Measurements from ENCODE around the gene PDK1. TPM values are rescaled to one million over a fixed set of nuclear protein-coding genes. Genes with fewer than 3 reads are reported as not detected.

The PDK1 gene
- total RNA-seq, 1 experiment from 2014 or later, result 11.7 TPM

DNA sequence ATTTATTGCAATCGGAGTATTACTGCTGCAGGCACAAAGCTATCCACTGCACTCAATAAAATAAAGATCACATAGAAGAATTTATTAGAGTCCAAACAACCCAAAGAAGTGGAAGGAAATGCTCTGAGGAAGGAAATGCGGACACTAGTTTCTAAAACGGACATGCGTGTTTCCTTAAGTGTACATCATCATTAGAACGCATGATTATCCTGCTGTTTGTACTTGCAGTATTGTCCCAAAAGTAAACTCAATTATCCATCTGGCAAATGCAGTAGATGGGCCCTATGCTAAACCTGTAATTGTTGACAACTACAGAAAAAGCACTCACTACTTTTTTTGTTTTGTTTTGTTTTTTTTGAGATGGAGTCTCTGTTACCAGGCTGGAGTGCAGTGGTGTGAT, 53.6 kb downstream of the PDK1 start:
- BruUV-seq (replicated peaks), result no TSS peak
- H3K36me3 ChIP-seq (ENCODE audit: control insufficient read depth, insufficient read depth, low read length), result no peaks in the 10 kb centered on the region
- no peaks in the 10 kb centered on the region for H3K9me3 ChIP-seq (ENCODE audit: control insufficient read depth, insufficient read depth, low read depth, low read length)
- no peaks in the 10 kb centered on the region for H3K27me3 ChIP-seq (ENCODE audit: control insufficient read depth, insufficient read depth, low read length)
- in situ Hi-C loops (cut with HindIII; ENCODE audit: low pct_unique_long_range_greater_than_20kb, low sequenced_read_pairs) (no loop called here), intact Hi-C loops (cut with micrococcal nuclease; ENCODE audit: unreplicated experiment) (loop anchor here (5.0 kb wide), 1 partner anchor 63 kb away; no protein-coding TSS in a partner anchor)
- POLR2A ChIA-PET, result no interaction called here
- no peak overlapping the region for H3K4me3 ChIP-seq (ENCODE audit: low read depth in 2 of 2, low read length in 2 of 2)
- CTCF ChIA-PET, result no interaction called here
- H3K27ac ChIP-seq (ENCODE audit: low read length), result no peak overlapping the region
- ATAC-seq (no peak), DNase-seq (ENCODE audit: low read depth, low spot score) (no peak)
- no peaks in the 10 kb centered on the region for H3K4me1 ChIP-seq (ENCODE audit: control insufficient read depth, insufficient read depth, low read length)
- TF ChIP-seq, protein P1, sequence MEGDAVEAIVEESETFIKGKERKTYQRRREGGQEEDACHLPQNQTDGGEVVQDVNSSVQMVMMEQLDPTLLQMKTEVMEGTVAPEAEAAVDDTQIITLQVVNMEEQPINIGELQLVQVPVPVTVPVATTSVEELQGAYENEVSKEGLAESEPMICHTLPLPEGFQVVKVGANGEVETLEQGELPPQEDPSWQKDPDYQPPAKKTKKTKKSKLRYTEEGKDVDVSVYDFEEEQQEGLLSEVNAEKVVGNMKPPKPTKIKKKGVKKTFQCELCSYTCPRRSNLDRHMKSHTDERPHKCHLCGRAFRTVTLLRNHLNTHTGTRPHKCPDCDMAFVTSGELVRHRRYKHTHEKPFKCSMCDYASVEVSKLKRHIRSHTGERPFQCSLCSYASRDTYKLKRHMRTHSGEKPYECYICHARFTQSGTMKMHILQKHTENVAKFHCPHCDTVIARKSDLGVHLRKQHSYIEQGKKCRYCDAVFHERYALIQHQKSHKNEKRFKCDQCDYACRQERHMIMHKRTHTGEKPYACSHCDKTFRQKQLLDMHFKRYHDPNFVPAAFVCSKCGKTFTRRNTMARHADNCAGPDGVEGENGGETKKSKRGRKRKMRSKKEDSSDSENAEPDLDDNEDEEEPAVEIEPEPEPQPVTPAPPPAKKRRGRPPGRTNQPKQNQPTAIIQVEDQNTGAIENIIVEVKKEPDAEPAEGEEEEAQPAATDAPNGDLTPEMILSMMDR (IDR thresholded peaks at IDR 0.05), result no peak
- TF ChIP-seq POLR2AphosphoS5 (IDR thresholded peaks at IDR 0.05; ENCODE audit: low read depth, low read length), result no peak
- TF ChIP-seq, protein P2, sequence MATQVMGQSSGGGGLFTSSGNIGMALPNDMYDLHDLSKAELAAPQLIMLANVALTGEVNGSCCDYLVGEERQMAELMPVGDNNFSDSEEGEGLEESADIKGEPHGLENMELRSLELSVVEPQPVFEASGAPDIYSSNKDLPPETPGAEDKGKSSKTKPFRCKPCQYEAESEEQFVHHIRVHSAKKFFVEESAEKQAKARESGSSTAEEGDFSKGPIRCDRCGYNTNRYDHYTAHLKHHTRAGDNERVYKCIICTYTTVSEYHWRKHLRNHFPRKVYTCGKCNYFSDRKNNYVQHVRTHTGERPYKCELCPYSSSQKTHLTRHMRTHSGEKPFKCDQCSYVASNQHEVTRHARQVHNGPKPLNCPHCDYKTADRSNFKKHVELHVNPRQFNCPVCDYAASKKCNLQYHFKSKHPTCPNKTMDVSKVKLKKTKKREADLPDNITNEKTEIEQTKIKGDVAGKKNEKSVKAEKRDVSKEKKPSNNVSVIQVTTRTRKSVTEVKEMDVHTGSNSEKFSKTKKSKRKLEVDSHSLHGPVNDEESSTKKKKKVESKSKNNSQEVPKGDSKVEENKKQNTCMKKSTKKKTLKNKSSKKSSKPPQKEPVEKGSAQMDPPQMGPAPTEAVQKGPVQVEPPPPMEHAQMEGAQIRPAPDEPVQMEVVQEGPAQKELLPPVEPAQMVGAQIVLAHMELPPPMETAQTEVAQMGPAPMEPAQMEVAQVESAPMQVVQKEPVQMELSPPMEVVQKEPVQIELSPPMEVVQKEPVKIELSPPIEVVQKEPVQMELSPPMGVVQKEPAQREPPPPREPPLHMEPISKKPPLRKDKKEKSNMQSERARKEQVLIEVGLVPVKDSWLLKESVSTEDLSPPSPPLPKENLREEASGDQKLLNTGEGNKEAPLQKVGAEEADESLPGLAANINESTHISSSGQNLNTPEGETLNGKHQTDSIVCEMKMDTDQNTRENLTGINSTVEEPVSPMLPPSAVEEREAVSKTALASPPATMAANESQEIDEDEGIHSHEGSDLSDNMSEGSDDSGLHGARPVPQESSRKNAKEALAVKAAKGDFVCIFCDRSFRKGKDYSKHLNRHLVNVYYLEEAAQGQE (IDR thresholded peaks at IDR 0.05; ENCODE audit: insufficient read depth in 1 of 2, low read depth in 2 of 2, low read length in 1 of 2), result no peak
- no peak for TF ChIP-seq SIN3A (IDR thresholded peaks at IDR 0.05; ENCODE audit: borderline replicate concordance, insufficient read depth, low read depth, low read length)
- TF ChIP-seq TCF7L2 (IDR thresholded peaks at IDR 0.05; ENCODE audit: low read depth, low read length), result no peak

DNA sequence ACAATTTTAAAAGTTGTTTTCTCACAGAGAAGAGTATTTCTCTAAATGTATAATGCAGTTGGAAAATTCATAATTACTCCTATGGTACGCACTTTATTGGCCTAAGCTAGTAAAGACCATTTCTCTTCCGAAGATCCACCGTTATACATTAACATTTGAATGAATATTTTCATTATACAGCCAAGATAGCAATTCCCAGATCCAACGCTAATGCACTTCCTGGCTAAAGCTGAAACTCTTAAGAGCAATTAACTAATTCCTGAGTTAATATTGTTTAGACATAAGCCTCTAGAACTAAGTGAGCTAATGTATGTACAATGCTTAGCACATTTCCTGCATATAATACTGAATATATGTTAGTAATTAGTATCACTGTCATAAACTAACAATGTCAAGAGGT, 56.2 kb downstream of the PDK1 start:
- Histone ChIP-seq H3K27ac (ENCODE audit: low read length) (no peak overlapping the region), H3K4me1 (ENCODE audit: control insufficient read depth, insufficient read depth, low read length) (no peaks in the 10 kb centered on the region), H3K36me3 (ENCODE audit: control insufficient read depth, insufficient read depth, low read length) (no peaks in the 10 kb centered on the region), H3K4me3 (ENCODE audit: low read depth in 2 of 2, low read length in 2 of 2) (no peak overlapping the region), H3K27me3 (ENCODE audit: control insufficient read depth, insufficient read depth, low read length) (no peaks in the 10 kb centered on the region), H3K9me3 (ENCODE audit: control insufficient read depth, insufficient read depth, low read depth, low read length) (no peaks in the 10 kb centered on the region)
- in situ Hi-C loops (cut with HindIII; ENCODE audit: low pct_unique_long_range_greater_than_20kb, low sequenced_read_pairs) (no loop called here), intact Hi-C loops (cut with micrococcal nuclease; ENCODE audit: unreplicated experiment) (no loop called here)
- TF ChIP-seq, protein P1 (IDR thresholded peaks at IDR 0.05), result no peak
- TF ChIP-seq TCF7L2 (IDR thresholded peaks at IDR 0.05; ENCODE audit: low read depth, low read length) (no peak), POLR2AphosphoS5 (IDR thresholded peaks at IDR 0.05; ENCODE audit: low read depth, low read length) (no peak), SIN3A (IDR thresholded peaks at IDR 0.05; ENCODE audit: borderline replicate concordance, insufficient read depth, low read depth, low read length) (no peak)
- TF ChIP-seq, protein P2 (IDR thresholded peaks at IDR 0.05; ENCODE audit: insufficient read depth in 1 of 2, low read depth in 2 of 2, low read length in 1 of 2), result no peak
- CTCF ChIA-PET, result no interaction called here
- POLR2A ChIA-PET, result interaction anchor here (0.6 kb wide), 1 partner anchor 20 kb away, joined by 3 read pairs; no protein-coding TSS in a partner anchor
- ATAC-seq (no peak), DNase-seq (ENCODE audit: low read depth, low spot score) (no peak)
- no TSS peak for BruUV-seq (replicated peaks)
